PC-3 (cell line): ENCODE measurements around the gene NACAD. TPM values are rescaled to one million over a fixed set of nuclear protein-coding genes. Genes with fewer than 3 reads are reported as not detected.

Experiments
- total RNA-seq: library from RNA; depleted of rRNA; stranded (reverse); fragments of >200 nt; gene quantifications from 2 replicates; pipeline ENCODE4 v1.2.3, GENCODE V29; 2014; rRNA removed

The NACAD gene
- total RNA-seq, 1 experiment from 2014 or later = 0.26 TPM

Other genes starting within 250 kb of the NACAD start
- 376 and 400 TPM in 2 replicates for gene H2AZ2, start 240.9 kb downstream of the NACAD start, total RNA-seq
- 8.9 and 14.6 TPM in 2 replicates for gene PURB, start 203.4 kb downstream of the NACAD start, total RNA-seq
- gene MYO1G, start 110.0 kb downstream of the NACAD start, total RNA-seq = 0.11 and 0.17 TPM in 2 replicates
- 56.6 and 61.5 TPM in 2 replicates for gene CCM2, start 88.8 kb downstream of the NACAD start, total RNA-seq
- gene TBRG4, start 22.7 kb upstream of the NACAD start, total RNA-seq = 107 and 139 TPM in 2 replicates
- gene RAMP3, start 68.8 kb upstream of the NACAD start, total RNA-seq = not detected in 2 replicates